ENCODE measurements around the gene EXOC6B. TPM values are rescaled to one million over a fixed set of nuclear protein-coding genes. Genes with fewer than 3 reads are reported as not detected.
A peak's percentile ranks its signal among the peaks of the same experiment; 100 is the strongest.

EXOC6B gene
- polyA plus RNA-seq, 1 donor, result 11.3 TPM

DNA sequence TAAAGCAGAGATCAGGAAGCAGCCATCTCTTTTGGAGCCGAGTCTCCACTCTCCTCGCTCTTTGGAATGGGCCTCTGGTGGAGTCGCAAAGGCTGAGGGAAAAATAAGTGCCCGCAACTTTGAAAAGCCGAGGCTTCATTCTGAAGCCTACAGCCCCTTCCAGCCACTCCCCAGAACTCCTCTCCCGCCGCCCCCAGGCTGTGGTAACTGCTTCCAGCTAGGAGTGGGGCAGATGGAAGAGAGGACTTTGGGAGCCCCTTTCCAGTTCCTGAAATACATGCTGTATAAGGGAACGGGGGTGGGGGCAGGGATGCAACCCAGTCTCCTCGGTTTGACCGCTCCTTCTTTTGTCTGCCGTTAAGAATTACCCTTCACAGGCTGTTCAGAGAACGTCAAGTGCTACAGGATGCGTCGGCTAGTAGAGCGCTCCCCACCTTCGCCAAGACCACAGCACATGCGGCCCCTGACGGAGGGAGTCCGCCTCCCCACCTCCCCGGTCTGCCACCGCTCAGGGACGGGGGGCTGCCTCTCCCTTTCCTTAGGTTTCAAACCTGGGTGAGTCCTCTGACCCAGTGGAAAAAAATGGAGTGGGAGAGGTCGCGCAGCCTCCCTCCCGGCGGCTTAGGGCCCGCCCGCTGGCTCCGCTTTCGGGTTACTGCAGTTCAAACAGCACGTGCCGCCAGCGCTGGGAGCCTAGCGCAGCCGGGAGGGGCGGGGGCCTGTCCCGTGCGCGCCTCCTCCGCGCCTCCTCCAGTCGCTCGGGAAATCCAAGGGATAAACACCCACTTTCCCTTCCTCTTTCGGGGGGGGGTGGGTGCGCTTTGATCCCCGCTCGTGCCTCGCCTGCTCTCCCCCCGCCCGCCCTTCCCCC is 683.0 kb downstream of the EXOC6B start:
- DNase-seq, result peak; percentile 91

DNA sequence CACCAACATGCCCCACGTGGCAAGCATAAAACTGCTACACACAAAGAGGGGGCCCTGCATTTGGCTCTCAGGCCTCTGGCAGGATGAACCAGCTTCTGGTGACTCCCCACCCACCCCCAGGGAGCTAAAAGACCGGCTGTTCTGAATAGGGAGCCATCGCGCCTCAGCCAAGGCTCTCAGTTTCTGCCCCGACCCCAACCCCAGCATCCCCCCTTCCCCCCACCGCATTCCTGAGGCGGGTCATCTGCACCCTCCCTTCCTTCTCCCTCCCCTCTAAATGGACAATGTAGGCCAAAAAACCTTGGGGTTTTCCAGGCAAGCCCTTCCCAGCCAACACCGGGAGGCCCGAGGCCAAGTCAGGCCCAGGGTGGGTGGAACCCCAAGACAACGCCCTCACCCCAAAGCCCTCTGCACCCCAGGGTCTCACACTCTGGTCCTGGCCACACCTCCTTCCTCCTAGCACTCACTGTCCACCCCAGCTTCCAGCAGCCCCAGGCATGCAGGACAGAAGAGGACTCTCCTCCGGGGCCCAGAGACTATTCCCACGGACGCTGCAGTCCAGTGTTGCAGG is 683.9 kb downstream of the EXOC6B start:
- no peak for DNase-seq

- DNase-seq, result no peak
Measured at GRCh38 chr2:72141032-72141645, 684.7 kb downstream of the EXOC6B start.

- DNase-seq, result no peak
Measured at GRCh38 chr2:72140621-72140960, 685.2 kb downstream of the EXOC6B start.

GRCh38 chr2:72139874-72140620 is 685.8 kb downstream of the EXOC6B start:
- no peak for DNase-seq

DNA sequence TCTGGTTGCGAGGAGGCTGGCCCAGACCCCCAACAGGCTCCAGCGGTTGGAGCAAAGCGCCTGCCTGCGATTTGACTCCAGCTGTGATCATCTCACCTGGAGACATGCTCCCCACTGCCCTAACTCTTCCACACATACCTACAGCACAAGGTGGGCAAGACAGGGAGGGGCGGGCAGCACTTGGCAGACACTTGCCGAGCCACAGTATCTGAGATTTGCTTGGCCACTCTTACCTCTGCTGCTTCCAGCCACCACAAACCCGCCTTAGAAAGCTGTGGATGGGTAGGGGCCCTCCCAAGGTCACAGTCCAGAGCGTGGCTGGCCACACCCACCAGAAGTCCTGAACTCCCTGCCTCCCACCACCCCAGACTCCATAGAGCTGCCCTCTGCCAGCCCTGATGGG is 686.4 kb downstream of the EXOC6B start:
- no peak for DNase-seq

GRCh38 chr2:72138921-72139381 is 686.9 kb downstream of the EXOC6B start:
- DNase-seq, result no peak

GRCh38 chr2:72138011-72138881 is 687.6 kb downstream of the EXOC6B start:
- DNase-seq, result no peak

DNA sequence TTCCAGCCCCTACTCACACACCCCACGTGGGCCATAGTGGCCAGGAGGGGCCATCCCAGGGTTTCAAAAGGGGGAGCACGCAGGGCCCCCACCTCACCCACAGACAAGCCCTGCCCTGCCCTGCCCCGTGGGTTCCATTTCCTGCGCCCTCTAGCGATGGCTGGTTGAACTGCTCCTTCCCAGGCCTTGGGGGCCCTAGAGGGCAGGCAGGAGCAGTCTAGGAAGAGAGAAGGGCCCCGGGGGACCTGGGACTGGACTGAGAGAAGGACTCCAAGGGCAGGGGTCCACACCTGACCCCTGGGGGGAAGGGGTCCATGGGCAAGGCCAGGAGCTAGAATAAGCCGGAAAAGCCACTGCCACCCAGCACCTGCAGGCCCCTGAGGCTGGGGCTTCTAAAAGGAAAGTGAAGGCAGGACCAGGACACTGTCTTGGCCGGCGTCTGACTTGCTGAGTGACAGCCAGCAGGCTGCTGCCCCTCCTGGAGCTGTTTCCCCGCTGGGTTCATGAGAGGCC is 688.3 kb downstream of the EXOC6B start:
- no peak for DNase-seq

DNA sequence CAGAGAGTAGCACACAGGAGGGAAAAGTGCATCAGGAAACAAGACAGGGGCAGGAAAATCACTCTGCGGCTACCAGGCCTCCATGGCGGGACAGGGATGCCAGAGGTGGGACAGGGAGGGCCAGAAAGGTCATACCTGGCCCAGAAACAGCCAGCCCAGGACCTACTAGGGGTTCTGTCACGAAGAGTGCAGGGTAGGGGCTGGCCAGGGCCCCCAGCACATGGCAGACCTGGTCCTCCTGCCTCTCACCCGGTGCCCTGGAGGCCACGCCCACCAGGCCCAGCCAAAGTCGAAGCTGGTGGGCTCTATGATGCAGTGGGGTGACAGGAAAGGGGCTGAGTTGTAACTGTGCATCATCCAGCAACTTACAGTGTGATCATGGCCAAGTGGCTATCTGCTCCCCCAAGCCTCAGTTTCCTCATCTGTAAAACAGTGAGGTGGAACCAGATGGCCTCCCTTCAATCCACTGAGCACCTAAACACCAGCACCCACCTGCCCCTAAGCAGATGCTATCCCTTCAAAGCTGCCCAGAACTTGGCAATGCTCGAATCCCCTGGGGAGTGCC is 688.8 kb downstream of the EXOC6B start:
- no peak for DNase-seq

DNA sequence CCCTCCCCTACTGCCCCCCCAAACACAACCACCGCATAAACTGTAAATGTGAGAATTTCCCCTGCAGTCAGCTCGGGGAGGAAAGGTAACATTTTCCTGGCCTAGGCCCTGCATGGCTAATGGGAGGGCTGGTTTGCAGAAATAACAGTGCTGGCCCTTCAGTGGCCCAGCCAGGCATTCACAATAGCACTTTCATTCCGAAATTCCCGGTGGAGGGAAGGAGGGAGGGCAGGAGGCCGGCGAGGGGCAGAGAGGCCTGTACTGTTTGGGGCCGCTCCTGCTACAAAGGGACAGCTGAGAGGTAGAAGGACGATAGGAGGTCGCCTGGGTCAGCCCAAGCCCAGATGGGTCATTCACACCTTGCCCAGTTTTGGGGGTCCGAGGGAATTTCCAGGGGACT is 689.5 kb downstream of the EXOC6B start:
- DNase-seq, result no peak

- DNase-seq, result no peak
Measured at GRCh38 chr2:72135921-72136320, 689.9 kb downstream of the EXOC6B start.

- DNase-seq, result no peak
Measured at GRCh38 chr2:72134997-72135800, 690.6 kb downstream of the EXOC6B start.

- DNase-seq, result no peak
Measured at GRCh38 chr2:72134408-72134996, 691.3 kb downstream of the EXOC6B start.

DNA sequence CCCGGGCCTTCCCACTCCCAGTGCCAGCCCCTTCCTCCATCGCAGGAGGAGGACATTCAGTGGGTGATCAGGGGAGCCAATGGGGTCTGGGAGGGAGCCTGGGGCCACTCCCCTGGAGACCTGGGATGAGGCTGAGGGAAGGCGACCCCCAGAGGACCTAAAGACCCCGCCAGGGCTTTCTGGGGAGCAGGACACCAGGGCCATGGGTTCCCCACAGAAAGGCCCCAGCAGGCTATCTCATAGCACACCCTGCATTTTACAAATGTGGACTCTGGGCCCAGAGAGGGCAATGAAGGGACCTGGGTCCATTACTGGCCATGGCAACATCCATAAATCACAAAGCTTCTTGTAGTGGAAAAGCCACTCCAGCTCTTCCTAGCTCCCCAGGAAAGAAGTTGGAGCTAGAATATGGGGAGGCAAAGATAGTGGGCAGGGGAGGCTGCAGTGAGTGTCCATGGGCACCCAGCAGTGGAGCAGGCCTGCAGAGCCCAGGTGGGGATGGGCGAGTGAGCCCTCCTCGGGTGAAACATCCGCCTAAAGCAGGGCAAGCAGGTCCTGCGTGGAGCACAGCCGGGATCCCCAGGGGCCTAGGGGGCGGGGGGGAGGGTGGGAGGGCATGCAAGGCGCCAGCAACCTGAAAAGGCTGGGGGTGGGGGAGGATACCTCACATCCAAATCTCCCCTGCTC is 692.0 kb downstream of the EXOC6B start:
- no peak for DNase-seq

DNA sequence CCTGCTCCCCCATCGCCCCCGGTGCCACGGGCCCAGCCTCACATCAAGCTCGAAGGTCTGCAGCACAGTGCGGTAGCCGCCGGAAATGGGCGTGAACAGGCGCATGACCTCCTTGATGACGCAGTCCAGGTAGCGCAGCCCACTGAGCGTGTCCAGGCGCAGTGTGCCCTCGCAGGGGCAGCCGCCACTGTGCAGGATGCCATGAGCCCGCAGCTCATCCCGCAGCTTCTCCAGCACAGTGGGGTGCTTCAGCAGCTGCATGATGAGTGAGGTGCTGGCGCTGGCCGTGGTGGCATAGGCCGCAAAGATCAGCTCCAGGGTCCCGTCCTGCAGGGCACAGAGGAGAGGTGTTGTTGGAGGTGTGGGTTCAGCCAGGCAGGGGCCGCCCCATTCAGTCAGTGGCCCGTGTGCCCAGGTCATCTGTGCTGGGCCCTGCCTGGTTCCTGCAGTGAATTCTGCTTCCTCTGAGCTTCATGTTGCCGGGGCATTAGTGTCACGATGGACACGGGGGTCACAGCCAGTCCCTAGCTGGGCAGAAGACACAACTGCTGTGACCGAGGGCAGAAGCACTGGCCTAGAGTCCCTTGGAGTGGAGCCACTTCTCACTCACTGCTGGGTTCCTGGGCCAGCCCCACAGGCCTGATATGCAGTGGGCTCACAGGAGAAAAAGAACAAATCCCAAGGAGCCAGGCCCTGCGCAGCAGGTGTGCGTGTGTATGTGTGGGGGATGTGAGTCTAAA is 692.7 kb downstream of the EXOC6B start:
- DNase-seq, result no peak

- no peak for DNase-seq
Measured at GRCh38 chr2:72131916-72132841, 693.7 kb downstream of the EXOC6B start.
